Neural cell (in vitro differentiated cells): Measurements from ENCODE around the gene MRNIP. TPM values are rescaled to one million over a fixed set of nuclear protein-coding genes. Genes with fewer than 3 reads are reported as not detected.

Source experiments
- H2AFZ ChIP-seq: fragments of 200-600, 300-800 bp; sonication (generic), shearing (Covaris generic); 2 replicates; pipeline ENCODE4 v1.6.0; 2014; ENCODE audit warnings: low read depth, mild to moderate bottlenecking, antibody characterized with exemption, low read length, moderate library complexity
- H3F3A ChIP-seq: fragments of 200-600 bp; shearing (Covaris generic); 2 replicates; pipeline ENCODE4 v1.6.1; 2016; ENCODE audit warnings: mild to moderate bottlenecking, moderate library complexity, mixed read lengths, antibody characterized with exemption, low read length; ENCODE audit not compliant: insufficient read depth, poor library complexity, severe bottlenecking
- H3K27ac ChIP-seq: fragments of 200-600, 300-800 bp; sonication (generic), shearing (Covaris generic); 2 replicates; pipeline ENCODE4 v1.5.1; 2014; ENCODE audit warnings: mild to moderate bottlenecking, low read length, moderate library complexity
- H3K27me3 ChIP-seq: fragments of 300-800, 200-600 bp; sonication (generic), shearing (Covaris generic); 2 replicates; pipeline ENCODE4 v1.6.0; 2014; ENCODE audit warnings: mild to moderate bottlenecking, low read depth, low read length, moderate library complexity; ENCODE audit not compliant: insufficient read depth
- H3K36me3 ChIP-seq: fragments of 300-800, 200-600 bp; sonication (generic), shearing (Covaris generic); 2 replicates; pipeline ENCODE4 v1.5.1; 2014; ENCODE audit warnings: mild to moderate bottlenecking, antibody characterized with exemption, low read length, moderate library complexity; ENCODE audit not compliant: insufficient read depth
- H3K4me2 ChIP-seq: fragments of 300-800, 200-600 bp; sonication (generic), shearing (Covaris generic); 2 replicates; pipeline ENCODE4 v1.6.0; 2014; ENCODE audit warnings: mild to moderate bottlenecking, low read length
- H3K4me3 ChIP-seq: fragments of 300-800, 200-600 bp; sonication (generic), shearing (Covaris generic); 2 replicates; pipeline ENCODE4 v1.5.1; 2014; ENCODE audit warnings: mild to moderate bottlenecking, low read length, moderate library complexity
- H3K79me2 ChIP-seq: fragments of 200-600 bp; shearing (Covaris generic); replicated peaks from 2 replicates; pipeline ENCODE4 v1.6.0; 2014; ENCODE audit warnings: mild to moderate bottlenecking, low read length, moderate library complexity; ENCODE audit not compliant: insufficient read depth
- H3K9ac ChIP-seq: fragments of 300-800, 200-600 bp; sonication (generic), shearing (Covaris generic); 2 replicates; pipeline ENCODE4 v1.6.1; 2016; ENCODE audit warnings: mild to moderate bottlenecking, low read length, mixed read lengths
- H3K9me2 ChIP-seq: fragments of 200-600 bp; shearing (Covaris generic); 2 replicates; pipeline ENCODE4 v1.6.1; 2016; ENCODE audit warnings: mild to moderate bottlenecking, low read length, mixed read lengths; ENCODE audit not compliant: insufficient read depth
- H3K9me3 ChIP-seq: fragments of 200-600, 300-800 bp; sonication (generic), shearing (Covaris generic); 2 replicates; pipeline ENCODE4 v1.6.1; 2016; ENCODE audit warnings: mild to moderate bottlenecking, mixed run types, low read length, moderate library complexity, mixed read lengths
- H4K20me1 ChIP-seq: fragments of 200-600 bp; shearing (Covaris generic); 2 replicates; pipeline ENCODE4 v1.6.1; 2016; ENCODE audit warnings: mild to moderate bottlenecking, mixed run types; ENCODE audit not compliant: insufficient read depth
- EP300 ChIP-seq: fragments of 450-650 bp; conservative IDR thresholded peaks from 2 replicates; pipeline ENCODE4 v1.6.1; 2014; ENCODE audit warnings: antibody characterized with exemption, mild to moderate bottlenecking, moderate library complexity; ENCODE audit not compliant: poor library complexity, severe bottlenecking
- EZH2 ChIP-seq: fragments of 200-600, 300-800 bp; shearing (Covaris generic), sonication (generic); IDR thresholded peaks from 2 replicates; pipeline ENCODE4 v1.6.1; 2014; ENCODE audit warnings: antibody characterized with exemption, low read length, borderline replicate concordance, mild to moderate bottlenecking; ENCODE audit not compliant: insufficient read depth, poor library complexity, severe bottlenecking
- MXI1 ChIP-seq: fragments of 450-650 bp; conservative IDR thresholded peaks from 2 replicates; pipeline ENCODE4 v1.6.1; 2014; ENCODE audit warnings: antibody characterized with exemption, mild to moderate bottlenecking; ENCODE audit not compliant: poor library complexity, severe bottlenecking
- POLR2AphosphoS5 ChIP-seq: IDR thresholded peaks from 2 replicates; pipeline ENCODE4 v1.6.1; 2012
- RAD21 ChIP-seq: fragments of 450-650 bp; conservative IDR thresholded peaks from 2 replicates; pipeline ENCODE4 v1.6.1; 2014; ENCODE audit warnings: antibody characterized with exemption, mild to moderate bottlenecking, moderate library complexity
- SMC3 ChIP-seq: fragments of 450-650 bp; conservative IDR thresholded peaks from 2 replicates; pipeline ENCODE4 v1.6.1; 2014; ENCODE audit warnings: antibody characterized with exemption, mild to moderate bottlenecking, moderate library complexity; ENCODE audit not compliant: poor library complexity
- TAF1 ChIP-seq: IDR thresholded peaks from 2 replicates; pipeline ENCODE4 v1.6.1; 2012; ENCODE audit warnings: low read depth
- polyA plus RNA-seq: library from polyadenylated mRNA; depleted of rRNA; stranded (reverse); fragments of >200 nt; gene quantifications from 2 replicates; pipeline ENCODE4 v1.2.3, GENCODE V29; 2014
- TF ChIP-seq, protein P1 (sequence below): IDR thresholded peaks from 2 replicates; pipeline ENCODE4 v1.6.1; 2012; ENCODE audit warnings: borderline replicate concordance
- TF ChIP-seq, protein P2 (sequence below): fragments of 450-650 bp; IDR thresholded peaks from 2 replicates; pipeline ENCODE4 v1.5.1; 2014; ENCODE audit warnings: antibody characterized with exemption, mild to moderate bottlenecking, moderate library complexity; ENCODE audit not compliant: poor library complexity, severe bottlenecking

Gene MRNIP
- polyA plus RNA-seq, 1 donor from 2014 or later: 121 TPM

DNA sequence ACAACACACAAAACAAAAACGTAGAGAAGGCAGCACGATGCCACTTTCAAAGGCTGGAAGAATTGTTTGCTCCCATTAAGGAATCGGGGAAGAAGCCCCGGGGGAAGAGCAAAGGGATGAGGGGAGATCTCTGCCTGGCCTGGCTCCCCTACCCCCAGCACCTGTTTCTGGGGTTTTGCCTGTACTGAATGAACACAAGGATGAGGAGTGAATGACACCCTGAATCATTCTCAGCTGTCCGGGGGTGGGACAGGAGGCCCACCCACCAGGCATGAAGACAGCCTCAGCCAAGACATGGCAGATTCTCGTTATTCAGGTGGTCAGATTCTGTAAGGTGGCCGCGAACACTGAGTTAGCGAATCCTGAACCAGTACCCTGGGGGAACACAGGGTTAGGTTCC, 41.6 kb upstream of the MRNIP start:
- Histone ChIP-seq H3K9me3 (no peaks in the 10 kb centered on the region), H3K4me2 (no peak overlapping the region), H3K27me3 (no peaks in the 10 kb centered on the region), H3K9ac (no peak overlapping the region), H3K4me3 (no peak overlapping the region), H2AFZ (no peak overlapping the region), H4K20me1 (no peaks in the 10 kb centered on the region), H3K79me2 (no peaks in the 10 kb centered on the region), H3K36me3 (no peaks in the 10 kb centered on the region), H3K9me2 (no peaks in the 10 kb centered on the region), H3K27ac (no peak overlapping the region), H3F3A (no peaks in the 10 kb centered on the region)
- TF ChIP-seq SMC3 (no peak), MXI1 (no peak), RAD21 (no peak), EZH2 (no peak), TAF1 (no peak), POLR2AphosphoS5 (no peak), EP300 (no peak)
- TF ChIP-seq, protein P1, sequence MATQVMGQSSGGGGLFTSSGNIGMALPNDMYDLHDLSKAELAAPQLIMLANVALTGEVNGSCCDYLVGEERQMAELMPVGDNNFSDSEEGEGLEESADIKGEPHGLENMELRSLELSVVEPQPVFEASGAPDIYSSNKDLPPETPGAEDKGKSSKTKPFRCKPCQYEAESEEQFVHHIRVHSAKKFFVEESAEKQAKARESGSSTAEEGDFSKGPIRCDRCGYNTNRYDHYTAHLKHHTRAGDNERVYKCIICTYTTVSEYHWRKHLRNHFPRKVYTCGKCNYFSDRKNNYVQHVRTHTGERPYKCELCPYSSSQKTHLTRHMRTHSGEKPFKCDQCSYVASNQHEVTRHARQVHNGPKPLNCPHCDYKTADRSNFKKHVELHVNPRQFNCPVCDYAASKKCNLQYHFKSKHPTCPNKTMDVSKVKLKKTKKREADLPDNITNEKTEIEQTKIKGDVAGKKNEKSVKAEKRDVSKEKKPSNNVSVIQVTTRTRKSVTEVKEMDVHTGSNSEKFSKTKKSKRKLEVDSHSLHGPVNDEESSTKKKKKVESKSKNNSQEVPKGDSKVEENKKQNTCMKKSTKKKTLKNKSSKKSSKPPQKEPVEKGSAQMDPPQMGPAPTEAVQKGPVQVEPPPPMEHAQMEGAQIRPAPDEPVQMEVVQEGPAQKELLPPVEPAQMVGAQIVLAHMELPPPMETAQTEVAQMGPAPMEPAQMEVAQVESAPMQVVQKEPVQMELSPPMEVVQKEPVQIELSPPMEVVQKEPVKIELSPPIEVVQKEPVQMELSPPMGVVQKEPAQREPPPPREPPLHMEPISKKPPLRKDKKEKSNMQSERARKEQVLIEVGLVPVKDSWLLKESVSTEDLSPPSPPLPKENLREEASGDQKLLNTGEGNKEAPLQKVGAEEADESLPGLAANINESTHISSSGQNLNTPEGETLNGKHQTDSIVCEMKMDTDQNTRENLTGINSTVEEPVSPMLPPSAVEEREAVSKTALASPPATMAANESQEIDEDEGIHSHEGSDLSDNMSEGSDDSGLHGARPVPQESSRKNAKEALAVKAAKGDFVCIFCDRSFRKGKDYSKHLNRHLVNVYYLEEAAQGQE: no peak
- TF ChIP-seq, protein P2, sequence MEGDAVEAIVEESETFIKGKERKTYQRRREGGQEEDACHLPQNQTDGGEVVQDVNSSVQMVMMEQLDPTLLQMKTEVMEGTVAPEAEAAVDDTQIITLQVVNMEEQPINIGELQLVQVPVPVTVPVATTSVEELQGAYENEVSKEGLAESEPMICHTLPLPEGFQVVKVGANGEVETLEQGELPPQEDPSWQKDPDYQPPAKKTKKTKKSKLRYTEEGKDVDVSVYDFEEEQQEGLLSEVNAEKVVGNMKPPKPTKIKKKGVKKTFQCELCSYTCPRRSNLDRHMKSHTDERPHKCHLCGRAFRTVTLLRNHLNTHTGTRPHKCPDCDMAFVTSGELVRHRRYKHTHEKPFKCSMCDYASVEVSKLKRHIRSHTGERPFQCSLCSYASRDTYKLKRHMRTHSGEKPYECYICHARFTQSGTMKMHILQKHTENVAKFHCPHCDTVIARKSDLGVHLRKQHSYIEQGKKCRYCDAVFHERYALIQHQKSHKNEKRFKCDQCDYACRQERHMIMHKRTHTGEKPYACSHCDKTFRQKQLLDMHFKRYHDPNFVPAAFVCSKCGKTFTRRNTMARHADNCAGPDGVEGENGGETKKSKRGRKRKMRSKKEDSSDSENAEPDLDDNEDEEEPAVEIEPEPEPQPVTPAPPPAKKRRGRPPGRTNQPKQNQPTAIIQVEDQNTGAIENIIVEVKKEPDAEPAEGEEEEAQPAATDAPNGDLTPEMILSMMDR: no peak

DNA sequence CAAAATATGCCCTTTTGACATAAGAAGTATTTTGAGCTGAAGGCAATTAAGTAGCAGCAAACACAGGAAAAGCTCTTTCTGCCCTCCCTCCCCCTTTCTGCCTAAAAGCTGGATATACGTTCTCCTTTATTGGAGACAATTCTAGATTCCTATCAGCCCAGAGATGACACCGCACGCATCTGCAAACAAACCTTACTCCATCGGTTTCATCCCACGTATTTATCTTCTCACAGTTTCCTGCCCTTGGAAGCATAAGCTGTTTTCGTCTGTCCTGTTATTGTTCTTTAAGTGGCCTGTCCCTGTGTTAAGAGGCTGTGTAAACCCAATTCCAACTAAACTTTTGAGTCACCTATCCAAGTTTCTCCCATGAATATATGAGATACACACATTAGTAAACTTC, 37.2 kb upstream of the MRNIP start:
- Histone ChIP-seq H2AFZ (no peak overlapping the region), H3K27ac (no peak overlapping the region)

More for the DNA sequence above, 37.2 kb upstream of the MRNIP start:
- H3K27me3 ChIP-seq: no peaks in the 10 kb centered on the region
- TF ChIP-seq, protein P2: no peak
- no peak for TF ChIP-seq TAF1
- TF ChIP-seq EP300: no peak
- no peak for TF ChIP-seq POLR2AphosphoS5
- TF ChIP-seq MXI1: no peak
- TF ChIP-seq, protein P1: no peak
- TF ChIP-seq EZH2: no peak
- H3K4me2 ChIP-seq: no peak overlapping the region
- no peaks in the 10 kb centered on the region for H3K36me3 ChIP-seq
- no peaks in the 10 kb centered on the region for H3F3A ChIP-seq
- H3K79me2 ChIP-seq: no peaks in the 10 kb centered on the region
- H3K9ac ChIP-seq: no peak overlapping the region
- H4K20me1 ChIP-seq: no peaks in the 10 kb centered on the region
- H3K9me2 ChIP-seq: no peaks in the 10 kb centered on the region
- H3K9me3 ChIP-seq: no peaks in the 10 kb centered on the region
- no peak overlapping the region for H3K4me3 ChIP-seq
